NK-92 (cell line): ENCODE results near the gene BICRA.
"Not testable (repeated sequence)": the region's sequence is repeated elsewhere in the genome, so short reads cannot be mapped to it uniquely, and the experiment has no call there.

Experiments used
- DNase-seq: peaks from one replicate; lab custom pipeline; 2025; ENCODE audit not compliant: unreplicated experiment; lab: John Stamatoyannopoulos, UW

BICRA gene

DNA sequence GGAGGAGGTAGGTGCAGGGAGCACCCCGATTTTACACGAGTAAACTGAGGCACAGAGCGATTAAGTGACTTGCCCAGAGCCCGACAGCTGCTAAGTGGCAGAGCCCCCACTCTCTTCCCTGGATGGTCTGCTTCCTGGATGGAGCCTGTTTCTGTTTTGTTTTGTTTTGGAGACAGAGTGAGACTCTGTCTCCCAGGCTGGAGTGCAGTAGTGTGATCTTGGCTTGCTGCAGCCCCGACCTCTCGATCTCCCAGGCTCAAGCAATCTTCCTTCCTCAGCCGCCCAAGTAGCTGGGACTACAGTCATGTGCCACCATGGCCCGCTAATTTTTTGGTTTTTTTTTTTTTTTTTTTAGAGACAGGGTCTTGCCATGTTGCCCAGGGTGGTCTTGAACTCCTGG lies 17.3 kb downstream of the BICRA start:
- DNase-seq: no peak

DNA sequence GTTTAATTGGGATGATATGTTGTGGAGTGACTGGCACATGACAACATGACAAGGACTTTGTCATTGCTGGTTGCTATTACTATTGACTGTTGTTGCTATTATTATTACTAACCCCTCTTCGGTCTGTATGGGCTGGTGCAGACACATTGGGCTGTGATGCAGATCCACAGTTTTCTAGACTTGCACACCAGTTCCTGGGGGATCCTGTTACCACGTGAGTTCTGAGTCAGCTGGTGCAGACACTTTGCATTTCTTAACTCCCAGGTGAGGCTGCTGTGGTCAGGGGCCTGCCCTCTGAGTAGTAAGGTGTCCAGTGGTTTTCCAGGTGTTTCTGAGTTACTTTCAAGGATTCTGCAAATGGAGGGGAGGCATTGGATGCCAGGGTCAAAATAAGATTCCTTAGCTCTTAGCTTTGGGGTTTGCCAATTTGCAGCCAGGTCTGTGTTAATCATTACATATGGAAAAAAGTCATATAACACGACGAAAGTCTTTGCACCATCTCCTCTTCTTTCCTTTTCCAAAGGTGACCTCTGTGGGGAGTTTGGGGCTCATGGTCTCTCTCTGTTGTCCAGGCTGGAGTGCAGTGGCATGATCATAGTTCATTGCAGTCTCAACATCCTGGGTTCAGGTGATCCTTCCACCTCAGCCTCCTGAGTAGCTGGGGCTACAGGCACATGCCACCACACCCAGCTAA lies 19.3 kb downstream of the BICRA start:
- DNase-seq: no peak

DNA sequence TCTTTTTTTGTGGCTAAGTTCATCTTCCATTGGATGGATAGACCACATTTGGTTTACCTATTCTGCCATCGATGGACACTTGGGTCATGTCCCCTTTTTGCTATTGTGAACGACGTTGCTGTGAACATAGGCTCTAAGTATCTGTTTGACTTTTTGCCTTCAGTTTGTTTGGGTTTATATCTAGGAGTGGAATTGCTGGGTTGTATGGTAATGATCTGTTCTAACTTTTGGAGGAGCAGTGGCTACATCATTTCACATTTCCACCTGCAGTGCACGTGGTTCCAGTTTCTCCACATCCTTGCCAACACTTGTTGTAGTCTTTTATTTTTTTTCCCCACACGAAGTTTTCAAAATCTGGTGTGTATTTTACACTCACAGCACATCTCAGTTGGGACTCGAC lies 21.7 kb downstream of the BICRA start:
- DNase-seq: no peak

DNA sequence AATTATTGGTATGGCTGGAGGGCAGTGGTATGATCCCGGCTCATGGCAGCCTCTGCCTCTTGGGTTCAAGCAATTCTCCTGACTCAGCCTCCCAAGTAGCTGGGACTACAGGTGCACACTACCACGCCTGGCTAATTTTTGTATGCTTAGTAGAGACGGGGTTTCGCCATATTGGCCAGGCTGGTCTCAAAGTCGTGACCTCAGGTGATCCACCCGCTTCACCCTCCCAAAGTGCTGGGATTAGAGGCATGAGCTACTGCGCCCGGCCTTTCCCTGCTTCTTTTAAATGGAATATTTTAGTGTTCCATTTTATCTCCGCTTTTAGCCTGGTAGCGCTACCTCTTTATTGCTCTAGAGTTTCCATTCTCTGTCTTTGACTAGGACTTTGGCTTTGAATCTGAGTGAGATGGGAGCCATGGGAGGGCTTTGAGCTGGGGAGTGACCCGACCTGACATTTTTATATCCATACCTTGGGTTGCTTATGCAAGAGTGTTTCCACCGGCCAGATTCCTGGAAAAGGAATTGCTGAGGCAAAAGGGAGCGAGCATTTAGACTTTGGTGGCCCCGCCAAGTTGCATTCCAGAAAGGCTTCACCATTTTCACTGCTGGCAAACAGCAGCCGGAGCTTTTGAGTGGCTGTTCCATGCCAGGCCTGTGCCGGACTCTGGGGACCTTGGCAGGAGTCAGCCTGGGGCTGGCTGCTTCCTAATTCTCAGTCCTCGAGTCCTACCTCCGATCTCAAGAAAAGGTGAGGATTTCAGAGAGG lies 22.9 kb downstream of the BICRA start:
- no peak for DNase-seq

DNA sequence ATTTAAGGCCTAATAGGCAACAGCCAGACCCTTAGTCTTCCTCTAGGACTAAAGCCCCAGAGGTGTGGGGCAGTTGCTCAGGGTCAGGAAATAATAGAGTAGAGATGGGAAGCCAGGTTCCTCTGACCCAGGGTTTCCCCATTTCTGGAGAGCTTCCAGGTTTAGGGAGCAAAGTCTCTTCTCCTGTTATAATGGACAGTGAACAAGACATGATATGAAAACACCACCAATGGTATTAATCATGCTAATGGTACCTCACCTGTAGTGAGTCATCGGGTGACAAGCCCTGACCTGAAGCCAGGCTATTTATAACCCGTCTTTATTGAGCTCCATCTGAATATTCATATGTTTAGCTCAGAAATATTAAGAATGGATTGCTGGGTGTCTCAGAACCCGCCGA lies 24.6 kb downstream of the BICRA start:
- no peak for DNase-seq

DNA sequence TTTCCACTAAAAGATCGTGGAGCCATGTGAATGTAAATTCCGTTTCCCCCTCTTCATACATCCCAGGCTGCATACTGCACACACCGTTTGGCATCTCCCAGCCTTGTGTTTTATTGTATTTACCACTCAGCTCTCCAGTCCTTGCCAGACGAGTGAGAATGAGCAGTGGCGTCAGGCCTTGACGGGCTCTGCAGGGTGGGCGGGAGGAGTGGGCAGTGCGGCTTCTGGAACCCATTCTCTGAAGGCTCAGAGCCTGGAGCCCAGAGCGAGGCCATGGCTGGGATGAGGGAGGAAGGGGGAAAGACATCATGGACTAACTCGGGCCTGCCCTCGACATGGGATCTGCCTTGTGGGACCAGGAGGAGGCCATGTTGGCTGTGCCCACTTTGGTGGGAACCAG lies 25.1 kb downstream of the BICRA start:
- DNase-seq: no peak

DNA sequence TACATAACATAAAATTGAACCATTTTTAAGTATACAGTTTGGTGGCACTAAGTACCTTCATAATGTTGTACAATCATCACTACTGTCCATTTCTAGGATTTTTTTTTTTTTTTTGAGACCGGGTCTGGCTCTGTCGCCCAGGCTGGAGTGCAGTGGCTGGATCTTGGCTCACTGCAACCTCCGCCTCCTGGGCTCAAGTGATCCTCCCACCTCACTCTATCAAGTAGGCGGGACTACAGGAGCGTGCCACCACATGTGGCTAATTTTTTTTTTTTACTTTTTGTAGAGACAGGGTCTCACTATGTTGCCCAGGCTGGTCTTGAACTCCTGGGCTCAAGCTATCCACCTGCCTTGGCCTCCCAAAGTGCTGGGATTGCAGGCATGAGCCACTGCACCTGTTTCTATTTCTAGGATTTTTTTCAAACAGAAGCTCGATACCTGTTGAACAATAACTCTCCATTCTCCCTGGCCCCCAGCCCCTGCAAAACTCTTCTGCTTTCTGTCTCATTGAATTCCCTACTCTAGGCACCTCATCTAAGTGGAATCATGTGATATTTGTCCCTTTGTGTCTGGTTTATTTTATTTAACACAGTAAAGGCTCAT lies 26.3 kb downstream of the BICRA start:
- DNase-seq: not testable (repeated sequence)

DNA sequence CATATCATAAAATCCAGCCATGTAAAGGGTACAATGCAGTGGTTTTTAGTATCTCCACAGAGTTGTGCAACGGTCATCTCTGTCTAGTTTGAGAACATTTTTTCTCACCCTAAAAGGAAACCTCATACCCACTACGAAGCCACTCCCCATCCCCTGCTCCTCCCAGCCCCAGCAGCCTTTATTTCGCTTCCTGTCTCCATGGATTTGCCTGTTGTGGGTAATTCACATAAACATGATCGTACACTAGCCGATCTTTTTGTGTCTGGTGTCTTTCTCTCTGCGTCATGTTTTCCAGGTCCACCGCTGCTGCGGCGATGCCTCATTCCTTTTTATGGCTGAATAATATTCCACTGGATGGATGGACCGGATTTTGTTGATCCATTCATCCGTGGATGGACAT lies 28.6 kb downstream of the BICRA start:
- no peak for DNase-seq

DNA sequence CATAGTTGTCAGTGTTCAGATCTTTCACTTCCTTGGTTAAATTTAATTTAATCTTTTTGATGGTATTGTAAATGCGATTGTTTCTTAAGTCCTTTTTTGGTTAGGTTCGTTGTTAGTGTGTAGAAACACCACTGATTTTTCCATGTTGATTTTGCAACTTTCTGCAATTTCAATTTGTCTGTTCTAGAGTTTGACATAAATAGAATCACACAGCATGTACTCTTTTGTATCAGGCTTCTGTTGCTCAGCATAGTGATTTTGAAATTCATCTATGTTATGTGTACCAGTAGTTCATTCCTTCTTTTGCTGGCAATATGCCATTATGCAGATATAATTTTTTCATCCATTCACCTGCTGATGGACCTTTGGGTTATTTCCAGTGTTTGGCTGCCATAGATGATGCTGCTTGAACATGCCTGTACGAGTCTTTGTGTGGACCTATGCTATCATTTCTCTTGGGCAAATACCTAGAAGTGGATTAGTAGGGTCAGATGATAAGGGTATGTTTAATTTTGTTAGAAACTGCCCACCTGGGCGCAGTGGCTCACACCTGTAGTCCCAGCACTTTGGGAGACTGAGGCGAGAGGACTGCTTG lies 33.1 kb downstream of the BICRA start:
- no peak for DNase-seq

DNA sequence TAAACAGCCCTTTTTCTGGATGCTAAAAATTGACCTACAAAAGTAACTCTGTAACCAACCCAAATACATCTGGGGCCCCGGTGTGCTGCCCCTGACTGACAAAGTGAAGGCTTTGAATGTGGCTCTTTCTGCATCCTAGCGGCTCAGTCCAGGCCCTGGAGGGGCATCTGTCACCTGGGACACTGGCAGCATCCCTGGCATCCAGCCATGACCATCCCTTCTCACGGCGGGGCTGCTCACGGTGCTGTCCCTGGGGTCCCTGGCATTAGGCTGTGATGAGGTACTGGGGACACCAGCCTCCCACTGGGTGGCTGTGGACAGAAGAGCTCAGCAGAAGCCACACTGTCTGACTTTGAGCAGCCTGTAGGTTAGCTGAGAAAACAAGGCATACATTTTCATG lies 34.3 kb downstream of the BICRA start:
- no peak for DNase-seq

DNA sequence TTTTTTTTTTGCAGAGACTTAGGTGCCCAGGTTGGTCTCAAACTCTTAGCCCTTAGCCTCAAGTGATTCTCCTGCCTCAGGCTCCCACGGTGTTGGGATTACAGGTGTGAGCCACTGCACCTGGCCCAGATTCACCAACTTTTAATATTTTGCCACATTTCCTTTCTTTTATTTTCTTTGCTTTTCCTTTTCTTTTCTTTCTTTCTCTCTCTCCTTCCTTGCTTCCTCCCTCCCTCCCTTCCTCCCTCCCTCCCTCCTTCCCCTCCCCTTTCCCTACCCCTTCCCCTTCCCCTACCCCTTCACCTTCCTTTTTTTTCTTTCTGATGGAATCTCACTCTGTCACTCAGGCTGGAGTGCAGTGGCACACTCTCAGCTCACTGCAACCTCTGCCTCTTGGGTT lies 35.3 kb downstream of the BICRA start:
- DNase-seq: no peak

DNA sequence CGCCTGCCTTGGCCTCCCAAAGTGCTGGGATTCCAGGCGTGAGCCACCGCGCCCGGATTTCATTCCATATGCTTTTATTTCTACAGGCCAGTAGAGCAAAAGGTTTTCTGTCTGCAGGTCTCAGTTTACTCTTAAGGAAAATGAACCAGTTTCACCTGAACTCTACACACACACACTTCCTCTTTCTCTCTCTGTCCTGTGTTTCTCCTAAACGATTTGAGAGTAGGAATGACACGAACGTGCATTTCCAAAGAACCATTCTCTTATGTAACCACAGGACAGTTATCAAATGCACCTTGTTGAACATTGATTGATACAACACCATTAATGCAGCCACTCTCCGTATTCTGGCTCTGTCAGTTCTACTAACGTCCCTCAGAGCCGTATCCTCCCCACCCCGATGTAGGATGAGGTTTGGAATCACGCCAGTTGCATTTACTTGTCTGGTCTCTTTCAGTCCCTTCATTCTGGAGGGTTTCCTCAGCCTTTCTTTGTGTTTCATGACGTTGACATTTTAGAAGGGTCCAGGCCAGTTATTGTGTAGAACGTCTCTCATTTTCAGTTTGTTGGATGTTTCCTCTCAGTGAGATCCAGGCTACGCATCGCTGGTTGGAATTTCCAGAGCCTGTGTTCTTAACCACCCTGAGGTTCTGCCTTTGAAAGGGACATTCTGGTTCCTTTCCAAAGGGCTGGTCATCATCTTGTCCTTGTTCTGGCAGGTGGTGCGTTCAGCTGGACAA lies 36.0 kb downstream of the BICRA start:
- DNase-seq: no peak

DNA sequence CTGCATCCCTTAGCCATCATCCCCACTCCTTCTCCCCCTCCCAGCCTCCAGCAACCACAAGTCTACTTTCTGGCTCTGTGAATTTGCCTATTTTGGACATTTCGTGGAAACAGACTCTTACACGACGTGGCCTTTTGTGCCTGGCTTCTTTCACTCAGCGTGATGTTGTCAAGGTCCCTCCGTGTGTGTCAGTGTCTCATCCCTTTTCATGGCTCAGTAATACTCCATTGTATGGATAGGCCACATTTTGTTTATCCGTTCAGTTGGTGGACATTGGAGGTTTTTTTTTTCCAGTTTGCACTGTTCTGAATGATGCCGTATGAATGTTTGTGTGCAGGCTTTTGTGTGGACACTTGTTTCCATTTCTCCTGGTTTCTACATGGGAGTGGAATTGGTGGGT lies 38.0 kb downstream of the BICRA start:
- no peak for DNase-seq

DNA sequence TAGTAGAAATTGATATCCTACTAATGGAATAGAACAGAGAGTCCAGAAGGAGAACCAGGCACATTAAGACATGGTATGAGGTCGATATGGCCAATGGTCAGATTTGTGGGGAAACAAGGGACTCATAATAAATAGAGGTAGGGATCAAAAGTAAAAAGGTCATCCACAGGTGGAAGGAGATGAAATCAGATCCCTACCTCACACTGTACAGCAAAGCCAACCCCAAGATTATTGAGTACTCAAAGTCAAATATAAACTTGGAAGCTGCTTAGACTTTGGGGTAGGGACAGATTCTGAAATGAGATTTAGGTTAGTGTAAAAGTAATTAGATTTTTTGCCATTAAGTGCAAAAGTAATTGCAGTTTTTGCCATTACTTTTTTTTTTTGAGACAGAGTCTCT lies 40.7 kb downstream of the BICRA start:
- no peak for DNase-seq

DNA sequence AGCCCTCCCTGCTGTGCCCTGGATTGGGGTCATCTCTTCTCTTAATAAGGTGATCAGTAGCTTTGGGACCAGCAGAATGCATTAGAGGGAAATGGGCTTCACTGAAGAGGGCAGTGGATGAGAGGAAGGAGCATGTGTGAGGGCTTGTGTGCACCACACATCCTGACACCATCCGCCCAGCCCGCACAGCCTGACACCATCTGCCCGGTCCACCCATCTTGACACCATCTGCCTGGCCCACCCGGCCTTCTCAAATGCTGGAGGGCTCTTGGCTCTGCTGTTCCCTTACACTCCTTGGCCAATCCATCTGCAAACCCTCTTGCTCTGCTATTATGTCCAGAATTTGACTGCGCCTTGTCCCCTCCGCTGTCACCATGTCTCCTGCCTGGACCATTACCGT lies 41.8 kb downstream of the BICRA start:
- no peak for DNase-seq

DNA sequence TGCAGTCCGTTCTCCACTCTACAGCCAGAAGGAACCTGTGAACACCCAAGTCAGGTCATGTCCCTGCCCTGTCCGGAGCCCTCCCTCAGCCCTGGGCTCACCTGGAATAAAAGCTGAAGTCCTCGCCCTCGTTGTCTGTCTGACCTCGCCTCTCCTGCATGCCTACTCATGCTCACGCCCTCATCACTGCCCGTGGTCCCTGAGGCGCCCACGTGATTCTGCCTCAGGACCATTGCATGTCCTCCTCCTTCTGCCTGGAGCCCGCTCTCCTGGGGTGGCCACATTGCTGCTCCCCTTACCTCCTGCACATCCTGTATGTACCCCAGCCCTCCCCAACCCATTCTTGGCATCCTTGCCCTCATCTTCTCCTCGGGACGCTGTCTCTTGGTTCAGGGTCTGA lies 42.2 kb downstream of the BICRA start:
- no peak for DNase-seq

DNA sequence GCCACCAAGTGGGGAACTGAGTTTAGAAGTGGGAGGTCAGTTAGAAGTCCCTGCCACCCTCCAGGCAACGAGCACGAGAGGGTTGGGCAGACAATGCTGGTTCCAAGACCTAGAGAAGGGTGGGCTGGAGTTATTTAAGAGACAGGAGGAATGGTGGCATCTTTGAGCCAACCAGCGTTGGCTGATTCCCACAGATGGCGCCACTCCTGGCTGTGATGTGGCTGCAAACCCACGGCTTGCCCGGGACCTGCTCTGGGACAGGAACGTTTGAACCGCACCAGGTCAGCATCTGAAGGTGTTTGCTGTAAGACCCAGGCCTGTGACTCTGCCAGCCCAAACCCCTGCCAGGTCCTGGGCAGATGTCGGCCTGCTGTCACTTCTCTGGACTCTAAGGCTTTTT lies 42.8 kb downstream of the BICRA start:
- DNase-seq: no peak

DNA sequence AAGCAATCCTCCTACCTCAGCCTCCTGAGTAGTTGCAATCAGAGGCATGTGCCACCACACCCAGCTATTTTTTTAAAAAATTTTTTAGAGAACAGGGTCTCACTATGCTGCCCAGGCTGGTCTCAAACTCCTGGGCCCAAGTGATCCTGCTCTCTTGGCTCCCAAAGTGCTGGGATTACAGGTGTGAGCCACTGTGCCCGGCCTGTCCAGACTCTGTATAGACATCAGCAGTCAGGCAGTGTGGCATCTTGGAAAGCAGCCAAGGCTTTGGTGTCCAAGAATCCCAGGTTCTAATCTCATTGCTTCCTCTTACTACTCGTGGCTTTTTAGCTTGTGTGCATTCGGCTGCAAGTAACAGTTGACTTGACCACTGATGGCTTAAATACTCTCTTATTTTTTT lies 43.4 kb downstream of the BICRA start:
- no peak for DNase-seq

DNA sequence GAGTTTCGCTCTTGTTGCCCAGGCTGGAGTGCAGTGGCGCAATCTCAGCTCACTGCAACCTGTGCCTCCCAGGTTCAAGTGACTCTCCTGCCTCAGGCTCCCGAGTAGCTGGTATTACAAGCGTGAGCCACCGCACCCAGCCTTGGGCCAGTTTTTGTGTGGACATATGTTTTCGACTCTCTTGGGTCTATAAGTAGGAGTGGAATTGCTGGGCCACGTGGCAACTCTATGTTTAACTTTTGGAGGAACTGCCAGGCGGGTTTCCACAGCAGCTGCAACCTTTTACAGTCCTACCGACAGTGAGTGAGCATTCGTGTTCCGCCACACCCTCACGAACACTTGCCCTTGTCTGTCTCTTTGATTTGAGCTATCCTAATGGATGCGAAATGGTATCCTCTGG lies 44.9 kb downstream of the BICRA start:
- DNase-seq: no peak

DNA sequence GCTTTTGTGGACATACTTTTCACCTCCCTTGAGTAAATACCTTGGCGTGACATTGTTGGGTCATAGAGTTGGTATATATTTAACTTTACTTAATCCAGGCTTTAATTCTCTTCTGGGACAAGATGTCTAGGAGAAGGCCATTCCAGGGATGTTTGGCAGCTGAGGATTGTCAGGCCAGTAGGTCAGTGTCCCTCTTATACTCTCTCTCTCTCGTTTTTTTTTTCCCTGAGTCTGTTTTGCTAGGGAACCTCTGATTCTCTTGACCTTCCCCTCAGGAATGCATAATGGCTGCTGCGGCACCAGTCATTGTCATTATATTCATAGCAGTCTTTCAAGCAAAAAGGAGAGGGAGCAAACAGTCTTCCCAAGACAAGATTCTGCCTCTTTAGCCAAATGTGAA lies 48.8 kb downstream of the BICRA start:
- DNase-seq: no peak
